Astrocyte (in vitro differentiated cells and primary cell): Measurements from ENCODE around the gene GOLGA6L4.
"Not testable (repeated sequence)": the region's sequence is repeated elsewhere in the genome, so short reads cannot be mapped to it uniquely, and the experiment has no call there.

ENCODE experiments used
- EZH2 ChIP-seq: IDR thresholded peaks from 2 replicates; pipeline ENCODE4 v1.6.1; 2012; ENCODE audit warnings: mild to moderate bottlenecking, low read length, inconsistent platforms; ENCODE audit not compliant: insufficient read depth
- TF ChIP-seq, protein P1 (sequence below): IDR thresholded peaks from 2 replicates; pipeline ENCODE4 v1.5.1; 2011; ENCODE audit warnings: low read depth, mild to moderate bottlenecking, inconsistent platforms, low read length, moderate library complexity; ENCODE audit not compliant: insufficient read depth

- TF ChIP-seq, protein P1, sequence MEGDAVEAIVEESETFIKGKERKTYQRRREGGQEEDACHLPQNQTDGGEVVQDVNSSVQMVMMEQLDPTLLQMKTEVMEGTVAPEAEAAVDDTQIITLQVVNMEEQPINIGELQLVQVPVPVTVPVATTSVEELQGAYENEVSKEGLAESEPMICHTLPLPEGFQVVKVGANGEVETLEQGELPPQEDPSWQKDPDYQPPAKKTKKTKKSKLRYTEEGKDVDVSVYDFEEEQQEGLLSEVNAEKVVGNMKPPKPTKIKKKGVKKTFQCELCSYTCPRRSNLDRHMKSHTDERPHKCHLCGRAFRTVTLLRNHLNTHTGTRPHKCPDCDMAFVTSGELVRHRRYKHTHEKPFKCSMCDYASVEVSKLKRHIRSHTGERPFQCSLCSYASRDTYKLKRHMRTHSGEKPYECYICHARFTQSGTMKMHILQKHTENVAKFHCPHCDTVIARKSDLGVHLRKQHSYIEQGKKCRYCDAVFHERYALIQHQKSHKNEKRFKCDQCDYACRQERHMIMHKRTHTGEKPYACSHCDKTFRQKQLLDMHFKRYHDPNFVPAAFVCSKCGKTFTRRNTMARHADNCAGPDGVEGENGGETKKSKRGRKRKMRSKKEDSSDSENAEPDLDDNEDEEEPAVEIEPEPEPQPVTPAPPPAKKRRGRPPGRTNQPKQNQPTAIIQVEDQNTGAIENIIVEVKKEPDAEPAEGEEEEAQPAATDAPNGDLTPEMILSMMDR: not testable (repeated sequence)
- TF ChIP-seq EZH2: not testable (repeated sequence)
Measured at GRCh38 chr15:84246441-84246840, 10.9 kb downstream of the GOLGA6L4 start.
